GM12872 (cell line): ENCODE measurements around the gene KIF21A.

Source experiments
- CTCF ChIP-seq: IDR thresholded peaks from 3 replicates; pipeline ENCODE4 v1.5.1; 2011; ENCODE audit warnings: low read depth, mild to moderate bottlenecking, low read length, moderate library complexity; ENCODE audit not compliant: insufficient read depth

The KIF21A gene

GRCh38 chr12:39341761-39342160 lies 101.2 kb downstream of the KIF21A start:
- no peak for TF ChIP-seq CTCF

GRCh38 chr12:39341179-39341578 lies 101.7 kb downstream of the KIF21A start:
- TF ChIP-seq CTCF: no peak

- no peak for TF ChIP-seq CTCF
Observed at GRCh38 chr12:39332661-39333175, 110.2 kb downstream of the KIF21A start.

- TF ChIP-seq CTCF: no peak
Observed at GRCh38 chr12:39331539-39332261, 111.2 kb downstream of the KIF21A start.

GRCh38 chr12:39329876-39330275 lies 113.0 kb downstream of the KIF21A start:
- no peak for TF ChIP-seq CTCF

GRCh38 chr12:39329018-39329417 lies 113.9 kb downstream of the KIF21A start:
- no peak for TF ChIP-seq CTCF

GRCh38 chr12:39327965-39328364 lies 115.0 kb downstream of the KIF21A start:
- TF ChIP-seq CTCF: no peak
